Measurements from ENCODE around the gene LAMA5.

DNA sequence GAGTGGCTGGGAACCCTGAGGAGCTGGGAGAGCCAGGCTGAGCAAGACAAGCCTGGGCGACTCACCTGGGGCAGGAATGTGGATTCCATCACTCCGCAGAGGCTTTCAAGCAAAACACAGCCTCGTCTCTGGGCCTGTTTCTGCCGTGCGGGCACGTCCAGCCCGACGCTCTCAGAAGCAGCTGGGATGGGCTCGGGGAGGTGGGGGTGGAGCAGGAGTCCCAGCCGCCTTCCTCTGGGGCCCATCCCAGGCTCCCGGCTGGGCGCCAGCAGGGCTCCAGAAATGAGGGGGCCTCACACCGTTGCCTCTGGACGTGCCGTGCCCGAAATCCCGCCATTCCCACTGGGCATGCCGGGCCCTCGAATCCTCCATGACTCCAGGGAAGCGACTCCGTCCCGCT lies 11.1 kb upstream of the LAMA5 start:
- TF ChIP-seq, protein P1, sequence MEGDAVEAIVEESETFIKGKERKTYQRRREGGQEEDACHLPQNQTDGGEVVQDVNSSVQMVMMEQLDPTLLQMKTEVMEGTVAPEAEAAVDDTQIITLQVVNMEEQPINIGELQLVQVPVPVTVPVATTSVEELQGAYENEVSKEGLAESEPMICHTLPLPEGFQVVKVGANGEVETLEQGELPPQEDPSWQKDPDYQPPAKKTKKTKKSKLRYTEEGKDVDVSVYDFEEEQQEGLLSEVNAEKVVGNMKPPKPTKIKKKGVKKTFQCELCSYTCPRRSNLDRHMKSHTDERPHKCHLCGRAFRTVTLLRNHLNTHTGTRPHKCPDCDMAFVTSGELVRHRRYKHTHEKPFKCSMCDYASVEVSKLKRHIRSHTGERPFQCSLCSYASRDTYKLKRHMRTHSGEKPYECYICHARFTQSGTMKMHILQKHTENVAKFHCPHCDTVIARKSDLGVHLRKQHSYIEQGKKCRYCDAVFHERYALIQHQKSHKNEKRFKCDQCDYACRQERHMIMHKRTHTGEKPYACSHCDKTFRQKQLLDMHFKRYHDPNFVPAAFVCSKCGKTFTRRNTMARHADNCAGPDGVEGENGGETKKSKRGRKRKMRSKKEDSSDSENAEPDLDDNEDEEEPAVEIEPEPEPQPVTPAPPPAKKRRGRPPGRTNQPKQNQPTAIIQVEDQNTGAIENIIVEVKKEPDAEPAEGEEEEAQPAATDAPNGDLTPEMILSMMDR (IDR thresholded peaks at IDR 0.05; ENCODE audit: borderline replicate concordance, extremely low read depth, low read length, poor library complexity, severe bottlenecking) = no peak
- no peak for TF ChIP-seq EZH2 (IDR thresholded peaks at IDR 0.05; ENCODE audit: borderline replicate concordance, low read depth, low read length, severe bottlenecking)
